ENCODE measurements around the gene HIP1. TPM values are rescaled to one million over a fixed set of nuclear protein-coding genes. Genes with fewer than 3 reads are reported as not detected.

The HIP1 gene
- total RNA-seq, 1 experiment from 2014 or later, result 43.3 TPM

DNA sequence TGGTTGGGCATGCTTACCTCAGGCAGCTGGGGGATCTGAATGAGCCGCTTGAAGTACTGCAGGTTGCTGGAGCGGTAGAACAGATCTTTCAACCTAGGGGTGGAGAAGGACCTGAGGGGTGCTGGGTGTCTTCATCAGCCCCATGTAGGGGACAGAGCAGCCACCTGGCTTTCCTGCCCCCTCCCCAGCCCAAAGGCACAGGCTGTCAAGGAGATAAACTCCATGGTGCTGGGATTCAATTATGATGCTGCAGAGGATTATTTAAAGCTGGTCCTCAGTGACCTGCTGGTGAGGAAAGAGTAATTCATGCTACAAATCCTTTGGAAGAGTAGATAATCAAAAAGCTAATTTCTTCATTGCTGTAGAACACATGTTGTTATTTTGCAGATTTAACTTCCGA lies 175.6 kb downstream of the HIP1 start:
- H3K4me3 ChIP-seq (ENCODE audit: low read depth in 2 of 2, low read length in 2 of 2), result no peak overlapping the region
- peaks cover 9% of the 10 kb centered on the region; the same call in 1 of the 2 replicates for H3K4me1 ChIP-seq (ENCODE audit: control insufficient read depth, insufficient read depth, low read length)
- TF ChIP-seq, protein P1, sequence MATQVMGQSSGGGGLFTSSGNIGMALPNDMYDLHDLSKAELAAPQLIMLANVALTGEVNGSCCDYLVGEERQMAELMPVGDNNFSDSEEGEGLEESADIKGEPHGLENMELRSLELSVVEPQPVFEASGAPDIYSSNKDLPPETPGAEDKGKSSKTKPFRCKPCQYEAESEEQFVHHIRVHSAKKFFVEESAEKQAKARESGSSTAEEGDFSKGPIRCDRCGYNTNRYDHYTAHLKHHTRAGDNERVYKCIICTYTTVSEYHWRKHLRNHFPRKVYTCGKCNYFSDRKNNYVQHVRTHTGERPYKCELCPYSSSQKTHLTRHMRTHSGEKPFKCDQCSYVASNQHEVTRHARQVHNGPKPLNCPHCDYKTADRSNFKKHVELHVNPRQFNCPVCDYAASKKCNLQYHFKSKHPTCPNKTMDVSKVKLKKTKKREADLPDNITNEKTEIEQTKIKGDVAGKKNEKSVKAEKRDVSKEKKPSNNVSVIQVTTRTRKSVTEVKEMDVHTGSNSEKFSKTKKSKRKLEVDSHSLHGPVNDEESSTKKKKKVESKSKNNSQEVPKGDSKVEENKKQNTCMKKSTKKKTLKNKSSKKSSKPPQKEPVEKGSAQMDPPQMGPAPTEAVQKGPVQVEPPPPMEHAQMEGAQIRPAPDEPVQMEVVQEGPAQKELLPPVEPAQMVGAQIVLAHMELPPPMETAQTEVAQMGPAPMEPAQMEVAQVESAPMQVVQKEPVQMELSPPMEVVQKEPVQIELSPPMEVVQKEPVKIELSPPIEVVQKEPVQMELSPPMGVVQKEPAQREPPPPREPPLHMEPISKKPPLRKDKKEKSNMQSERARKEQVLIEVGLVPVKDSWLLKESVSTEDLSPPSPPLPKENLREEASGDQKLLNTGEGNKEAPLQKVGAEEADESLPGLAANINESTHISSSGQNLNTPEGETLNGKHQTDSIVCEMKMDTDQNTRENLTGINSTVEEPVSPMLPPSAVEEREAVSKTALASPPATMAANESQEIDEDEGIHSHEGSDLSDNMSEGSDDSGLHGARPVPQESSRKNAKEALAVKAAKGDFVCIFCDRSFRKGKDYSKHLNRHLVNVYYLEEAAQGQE (IDR thresholded peaks at IDR 0.05; ENCODE audit: insufficient read depth in 1 of 2, low read depth in 2 of 2, low read length in 1 of 2), result no peak
- TF ChIP-seq POLR2AphosphoS5 (IDR thresholded peaks at IDR 0.05; ENCODE audit: low read depth, low read length) (no peak), TCF7L2 (IDR thresholded peaks at IDR 0.05; ENCODE audit: low read depth, low read length) (no peak), CTCF (IDR thresholded peaks at IDR 0.05) (no peak), SIN3A (IDR thresholded peaks at IDR 0.05; ENCODE audit: borderline replicate concordance, insufficient read depth, low read depth, low read length) (no peak)
- no peak for ATAC-seq
- no peaks in the 10 kb centered on the region for H3K27me3 ChIP-seq (ENCODE audit: control insufficient read depth, insufficient read depth, low read length)
- no peaks in the 10 kb centered on the region for H3K9me3 ChIP-seq (ENCODE audit: control insufficient read depth, insufficient read depth, low read depth, low read length)
- no peaks in the 10 kb centered on the region for H3K36me3 ChIP-seq (ENCODE audit: control insufficient read depth, insufficient read depth, low read length)
- ChIA-PET CTCF (no interaction called here), POLR2A (interaction anchor here (0.6 kb wide), 1 partner anchor 40 kb away, joined by 3 read pairs; no protein-coding TSS in a partner anchor)
- BruUV-seq (replicated peaks), result no TSS peak
- intact Hi-C loops (cut with micrococcal nuclease; ENCODE audit: unreplicated experiment) (no loop called here), in situ Hi-C loops (cut with HindIII; ENCODE audit: low pct_unique_long_range_greater_than_20kb, low sequenced_read_pairs) (no loop called here)
- no peak overlapping the region for H3K27ac ChIP-seq (ENCODE audit: low read length)
- DNase-seq (ENCODE audit: low read depth, low spot score), result no peak

GRCh38 chr7:75559976-75560365 lies 178.8 kb downstream of the HIP1 start:
- ChIA-PET CTCF (no interaction called here), POLR2A (no interaction called here)
- no peak overlapping the region for H3K27ac ChIP-seq (ENCODE audit: low read length)
- BruUV-seq (replicated peaks), result no TSS peak
- no peaks in the 10 kb centered on the region for H3K36me3 ChIP-seq (ENCODE audit: control insufficient read depth, insufficient read depth, low read length)
- in situ Hi-C loops (cut with HindIII; ENCODE audit: low pct_unique_long_range_greater_than_20kb, low sequenced_read_pairs) (no loop called here), intact Hi-C loops (cut with micrococcal nuclease; ENCODE audit: unreplicated experiment) (no loop called here)
- no peaks in the 10 kb centered on the region for H3K27me3 ChIP-seq (ENCODE audit: control insufficient read depth, insufficient read depth, low read length)
- no peak overlapping the region for H3K4me3 ChIP-seq (ENCODE audit: low read depth in 2 of 2, low read length in 2 of 2)
- TF ChIP-seq CTCF (IDR thresholded peaks at IDR 0.05) (no peak), TCF7L2 (IDR thresholded peaks at IDR 0.05; ENCODE audit: low read depth, low read length) (no peak), POLR2AphosphoS5 (IDR thresholded peaks at IDR 0.05; ENCODE audit: low read depth, low read length) (no peak)
- no peak for ATAC-seq
- no peaks in the 10 kb centered on the region for H3K9me3 ChIP-seq (ENCODE audit: control insufficient read depth, insufficient read depth, low read depth, low read length)
- DNase-seq (ENCODE audit: low read depth, low spot score), result no peak
- peaks cover 1% of the 10 kb centered on the region; the same call in 1 of the 2 replicates for H3K4me1 ChIP-seq (ENCODE audit: control insufficient read depth, insufficient read depth, low read length)
